ENCODE data around the gene LASP1NB.
A peak's percentile ranks its signal among the peaks of the same experiment; 100 is the strongest.

The LASP1NB gene

GRCh38 chr17:38922538-38923297, 2.7 kb upstream of the LASP1NB start:
- no peak for TF ChIP-seq CREB1 (IDR thresholded peaks at IDR 0.05; ENCODE audit: low read depth)
- peak; percentile 56 for TF ChIP-seq CEBPB (IDR thresholded peaks at IDR 0.05)
- TF ChIP-seq EP300 (IDR thresholded peaks at IDR 0.05; ENCODE audit: borderline replicate concordance) = no peak
- no peak; the same call in 1 of the 2 replicates for TF ChIP-seq YY1 (IDR thresholded peaks at IDR 0.05; ENCODE audit: low read depth)
- TF ChIP-seq MAX (IDR thresholded peaks at IDR 0.05) = no peak
- TF ChIP-seq TEAD4 (IDR thresholded peaks at IDR 0.05) = no peak; the same call in 1 of the 2 replicates
- TF ChIP-seq, protein P1, sequence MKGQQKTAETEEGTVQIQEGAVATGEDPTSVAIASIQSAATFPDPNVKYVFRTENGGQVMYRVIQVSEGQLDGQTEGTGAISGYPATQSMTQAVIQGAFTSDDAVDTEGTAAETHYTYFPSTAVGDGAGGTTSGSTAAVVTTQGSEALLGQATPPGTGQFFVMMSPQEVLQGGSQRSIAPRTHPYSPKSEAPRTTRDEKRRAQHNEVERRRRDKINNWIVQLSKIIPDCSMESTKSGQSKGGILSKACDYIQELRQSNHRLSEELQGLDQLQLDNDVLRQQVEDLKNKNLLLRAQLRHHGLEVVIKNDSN (IDR thresholded peaks at IDR 0.05) = no peak
- no peak; the same call in 1 of the 2 replicates for TF ChIP-seq FOXM1 (IDR thresholded peaks at IDR 0.05; ENCODE audit: borderline replicate concordance, low read depth)
- TF ChIP-seq TAF1 (IDR thresholded peaks at IDR 0.05; ENCODE audit: low read depth) = no peak
- TF ChIP-seq REST (IDR thresholded peaks at IDR 0.05; ENCODE audit: low read depth) = no peak
- no peak for TF ChIP-seq EGR1 (IDR thresholded peaks at IDR 0.05)
- TF ChIP-seq NFIC (IDR thresholded peaks at IDR 0.05) = peak; percentile 94
- peak; percentile 72 for TF ChIP-seq TCF12 (IDR thresholded peaks at IDR 0.05; ENCODE audit: low read depth)
- no peak for TF ChIP-seq ZBTB7A (IDR thresholded peaks at IDR 0.05; ENCODE audit: low read depth)
- peak; percentile 4; the same call in 1 of the 2 replicates for TF ChIP-seq RAD21 (IDR thresholded peaks at IDR 0.05; ENCODE audit: low read depth)

DNA sequence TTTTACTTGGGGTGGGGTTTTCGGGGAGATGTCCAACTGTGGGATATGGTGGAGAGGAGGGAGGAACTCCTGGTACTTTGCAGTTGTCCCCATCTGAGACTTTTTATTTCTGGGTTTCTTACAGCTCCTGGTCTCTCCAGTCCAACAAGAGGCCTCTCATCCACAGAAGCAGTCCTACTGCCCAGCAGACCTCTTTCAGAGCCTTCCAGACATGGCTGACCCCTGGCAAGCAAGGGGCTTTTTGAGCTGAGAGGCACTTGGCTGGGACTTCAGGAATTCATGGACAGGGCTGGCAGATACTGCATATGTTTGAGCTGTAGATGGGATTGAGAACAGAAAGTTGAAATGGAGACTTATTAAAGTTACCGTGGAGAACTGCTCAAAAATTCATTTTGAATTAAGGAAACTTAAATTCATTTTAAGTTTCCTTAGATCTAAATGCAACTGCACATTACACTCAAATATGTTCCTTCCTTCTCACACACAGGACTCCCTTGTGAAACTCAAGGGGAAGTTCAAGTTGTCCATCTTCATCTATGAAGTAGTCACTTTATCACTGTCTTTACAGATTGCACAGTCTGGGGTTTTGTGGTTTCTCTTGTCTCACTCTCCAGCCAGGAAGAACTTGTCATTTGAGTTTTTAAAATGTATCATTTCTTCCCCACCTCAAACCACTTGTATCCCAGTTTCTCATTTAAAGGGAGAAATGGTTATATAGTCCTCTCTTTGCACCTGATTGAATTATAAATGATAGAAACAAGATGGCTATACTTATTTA, 1.1 kb downstream of the LASP1NB start:
- TF ChIP-seq NFIC (IDR thresholded peaks at IDR 0.05) (no peak), TEAD4 (IDR thresholded peaks at IDR 0.05) (no peak), EGR1 (IDR thresholded peaks at IDR 0.05) (no peak), REST (IDR thresholded peaks at IDR 0.05; ENCODE audit: low read depth) (no peak), EP300 (IDR thresholded peaks at IDR 0.05; ENCODE audit: borderline replicate concordance) (no peak), CREB1 (IDR thresholded peaks at IDR 0.05; ENCODE audit: low read depth) (no peak), ZBTB7A (IDR thresholded peaks at IDR 0.05; ENCODE audit: low read depth) (no peak), TCF12 (IDR thresholded peaks at IDR 0.05; ENCODE audit: low read depth) (no peak), TAF1 (IDR thresholded peaks at IDR 0.05; ENCODE audit: low read depth) (no peak), RAD21 (IDR thresholded peaks at IDR 0.05; ENCODE audit: low read depth) (no peak)
- TF ChIP-seq, protein P1 (IDR thresholded peaks at IDR 0.05) = no peak

DNA sequence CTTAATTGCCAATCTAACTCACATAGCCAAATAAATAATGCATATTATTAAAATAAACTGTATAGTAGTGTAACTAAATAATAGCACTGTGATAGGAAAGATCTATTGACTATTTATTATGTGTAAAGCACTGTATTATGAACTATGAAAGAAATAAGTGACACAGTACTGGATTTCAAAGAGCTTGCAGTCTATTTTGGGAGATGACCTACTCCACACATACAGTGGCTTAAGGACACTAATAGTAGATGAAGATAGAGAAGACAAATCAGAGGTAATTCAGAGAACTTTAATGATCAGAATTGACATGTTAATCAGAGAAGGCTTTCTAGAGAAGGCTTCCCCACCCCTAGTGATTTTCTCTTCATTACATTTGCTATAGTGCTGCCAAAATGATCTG, 14.6 kb downstream of the LASP1NB start:
- TF ChIP-seq RAD21 (IDR thresholded peaks at IDR 0.05; ENCODE audit: low read depth) (no peak), REST (IDR thresholded peaks at IDR 0.05; ENCODE audit: low read depth) (no peak), NFIC (IDR thresholded peaks at IDR 0.05) (no peak), FOXM1 (IDR thresholded peaks at IDR 0.05; ENCODE audit: borderline replicate concordance, low read depth) (no peak), EP300 (IDR thresholded peaks at IDR 0.05; ENCODE audit: borderline replicate concordance) (no peak), TEAD4 (IDR thresholded peaks at IDR 0.05) (no peak), MAX (IDR thresholded peaks at IDR 0.05) (no peak), ZBTB7A (IDR thresholded peaks at IDR 0.05; ENCODE audit: low read depth) (no peak), CREB1 (IDR thresholded peaks at IDR 0.05; ENCODE audit: low read depth) (no peak), TAF1 (IDR thresholded peaks at IDR 0.05; ENCODE audit: low read depth) (no peak), CEBPB (IDR thresholded peaks at IDR 0.05) (no peak)
- TF ChIP-seq, protein P1 (IDR thresholded peaks at IDR 0.05) = no peak
